NCI-H128 (cell line): ENCODE measurements around the gene ARSB.

Experiments
- DNase-seq: peaks from one replicate; lab custom pipeline; 2025; ENCODE audit not compliant: unreplicated experiment; lab: John Stamatoyannopoulos, UW

ARSB gene

DNA sequence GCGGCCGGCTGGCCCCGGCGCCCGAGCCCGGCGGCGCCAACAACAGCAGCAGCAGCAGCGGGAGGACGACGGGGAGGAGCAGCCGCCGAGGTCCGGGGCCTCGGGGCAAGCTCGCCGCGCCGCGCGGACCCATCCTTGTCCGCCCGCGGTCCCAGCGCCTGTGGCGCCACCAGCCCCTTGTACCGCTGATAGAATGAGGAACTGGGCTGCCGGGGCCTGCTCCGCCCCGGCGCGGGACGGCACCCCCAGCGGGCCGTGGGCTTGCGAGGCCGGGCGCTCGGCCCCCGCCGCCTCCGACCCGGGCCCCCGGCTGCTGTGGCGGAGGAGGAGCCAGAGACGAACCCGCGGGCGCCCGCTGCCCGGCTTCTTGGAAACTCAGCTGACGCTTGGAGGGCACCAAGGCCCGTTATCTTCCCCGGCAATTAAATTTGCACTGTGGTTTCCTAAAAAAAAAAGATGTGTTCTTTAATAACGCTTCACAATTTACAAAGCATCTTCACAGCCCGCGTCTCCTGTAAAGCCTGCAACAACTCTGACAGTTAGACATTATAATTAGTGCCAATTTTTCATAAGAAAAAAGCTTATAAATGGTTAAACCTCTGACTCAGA lies at the start of gene ARSB:
ARSB (minus strand) TSS at position 195 of the 609 bp plus-strand sequence; CDS start at position 133, 62 bp downstream.
- no peak for DNase-seq

DNA sequence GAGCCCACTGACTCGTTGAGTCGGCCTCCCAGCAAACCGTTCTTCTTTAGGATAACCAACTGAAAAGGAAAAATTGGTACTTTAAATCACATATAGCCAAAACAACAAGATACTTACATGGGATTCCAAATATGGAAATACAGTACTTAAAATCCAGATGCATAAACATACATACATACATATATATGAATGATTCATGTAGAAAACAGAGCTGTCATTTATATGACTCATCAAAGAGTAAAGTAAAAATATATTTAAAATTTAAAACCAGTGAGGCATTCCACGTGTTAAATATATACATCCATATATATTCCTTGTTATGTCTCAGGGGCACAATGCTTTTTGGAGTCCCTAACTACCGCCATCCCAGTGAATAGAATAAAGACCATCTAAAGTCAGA lies 47.7 kb upstream of the ARSB start:
- DNase-seq: no peak

DNA sequence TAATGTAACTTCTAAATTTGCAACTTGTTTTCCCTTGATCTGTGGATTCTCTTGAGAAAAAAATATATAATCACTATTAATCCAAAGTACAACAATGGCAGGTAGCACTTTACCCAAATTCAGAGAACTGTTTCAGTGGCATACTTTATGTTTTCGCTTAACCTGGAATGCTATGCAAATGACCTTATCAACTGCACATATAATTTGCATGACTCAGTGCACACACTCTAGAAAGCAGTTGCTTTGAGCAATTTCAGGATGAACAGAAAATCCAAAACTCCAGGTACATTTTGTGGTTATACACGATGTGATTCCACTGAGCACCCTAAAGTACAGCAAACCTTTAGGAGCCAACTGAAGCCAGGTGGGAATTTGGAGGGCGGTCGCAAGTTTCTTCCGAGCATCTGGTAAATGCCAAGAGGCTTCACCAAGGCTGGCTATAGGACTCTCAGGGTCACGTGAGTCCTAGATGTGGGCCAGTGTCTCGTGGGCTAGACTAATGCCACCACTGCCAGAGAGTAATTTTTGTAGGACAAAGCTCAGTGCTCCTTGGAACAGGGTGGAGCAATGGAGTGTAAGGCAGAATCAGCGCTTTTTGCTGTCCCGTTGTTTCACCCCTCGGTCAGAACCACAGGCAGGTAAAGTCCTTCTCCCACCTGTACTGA lies 47.1 kb upstream of the ARSB start:
- DNase-seq: no peak

DNA sequence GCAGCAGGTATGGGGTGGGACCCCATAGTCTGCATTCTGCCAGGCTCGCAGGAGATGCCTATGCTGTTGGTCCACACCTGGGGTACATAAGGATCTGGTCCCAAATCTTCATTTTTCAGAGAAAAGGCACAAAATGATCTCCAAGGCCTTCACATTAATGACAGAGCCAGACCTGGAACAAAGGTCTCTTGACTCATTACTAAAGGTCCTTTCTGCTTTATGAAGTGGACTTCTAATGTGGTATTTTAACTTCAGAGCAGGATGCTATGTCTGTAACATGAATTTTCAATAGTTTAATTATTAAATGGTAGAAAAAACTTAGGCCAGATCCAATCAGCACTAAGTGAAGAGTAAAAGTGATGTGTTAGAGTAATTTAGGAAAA lies 46.4 kb upstream of the ARSB start:
- no peak for DNase-seq

DNA sequence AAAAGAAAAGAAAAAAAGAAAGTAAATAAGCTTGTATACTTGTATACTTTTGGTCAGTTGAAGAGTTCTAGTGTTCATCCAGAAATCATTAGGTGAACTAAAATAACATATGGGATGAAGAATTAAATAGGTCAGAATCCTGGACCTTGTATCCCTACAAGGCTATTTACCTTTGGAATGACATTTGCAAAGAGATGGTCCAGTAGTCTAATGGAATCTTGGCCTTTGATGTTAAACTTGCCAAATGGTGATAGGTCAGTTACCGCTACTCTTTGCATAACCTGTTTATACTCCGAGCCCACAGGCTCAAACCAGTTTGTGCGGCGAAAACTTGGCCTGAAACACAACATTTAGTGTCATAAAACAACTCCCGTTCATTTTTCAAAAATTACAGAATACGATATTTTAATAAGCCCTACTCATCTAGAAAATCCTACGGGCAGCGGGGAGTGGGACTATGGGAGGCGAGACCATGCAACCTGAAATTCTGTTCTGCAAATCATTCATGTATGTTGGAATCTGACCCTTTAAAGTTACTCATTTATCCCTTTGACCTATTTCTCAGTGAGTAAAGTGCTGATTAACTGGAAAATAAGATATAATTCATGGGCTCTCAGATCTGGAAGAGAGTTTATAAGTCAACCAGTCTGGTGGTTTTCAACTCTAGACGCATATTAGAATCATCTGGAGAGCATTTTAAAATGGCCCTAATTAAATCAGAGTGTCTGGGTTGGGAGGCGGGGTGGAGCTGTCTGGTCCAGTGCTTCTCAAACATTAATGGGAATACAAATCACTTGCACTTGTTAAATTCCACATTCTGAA lies 45.8 kb upstream of the ARSB start:
- DNase-seq: no peak

DNA sequence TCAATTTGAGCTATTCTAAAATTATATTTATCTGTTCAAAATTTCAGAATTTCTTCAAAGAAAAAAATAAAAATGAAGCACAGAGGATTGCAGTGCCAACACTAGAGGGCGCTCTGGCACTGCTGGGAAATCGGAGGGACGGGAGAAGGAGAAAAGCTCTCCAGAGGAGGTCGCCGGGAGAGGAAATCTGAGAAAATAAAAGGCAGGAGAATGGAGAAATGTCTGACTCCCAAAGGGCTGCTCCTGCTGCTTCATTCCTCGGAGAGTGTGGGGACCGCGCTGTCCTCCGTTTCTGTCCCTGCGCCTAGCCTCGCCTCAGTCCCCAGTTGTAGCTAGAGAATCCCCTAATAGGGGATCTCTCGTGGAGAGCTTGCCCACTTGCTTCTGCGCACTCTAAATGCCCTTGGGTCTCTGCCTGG lies 40.0 kb upstream of the ARSB start:
- peak; percentile 28 for DNase-seq

DNA sequence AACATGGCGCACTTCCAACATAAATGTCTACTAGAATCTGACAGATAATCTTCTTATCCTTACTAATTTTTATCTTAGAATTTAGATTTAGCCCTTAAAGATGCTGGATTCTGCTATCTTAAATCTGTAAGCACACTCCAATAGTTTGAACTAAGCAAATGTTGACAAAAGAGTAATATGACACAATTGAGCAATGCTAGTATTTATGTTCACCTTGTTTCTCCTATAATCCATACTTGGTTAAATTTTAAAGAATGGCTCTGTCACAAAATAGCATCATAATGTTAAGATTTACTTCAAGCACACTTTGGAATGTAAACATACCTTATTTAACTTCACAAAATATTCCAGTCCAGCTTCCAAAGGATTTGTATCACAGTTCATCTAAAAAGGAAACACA lies 38.8 kb upstream of the ARSB start:
- no peak for DNase-seq

DNA sequence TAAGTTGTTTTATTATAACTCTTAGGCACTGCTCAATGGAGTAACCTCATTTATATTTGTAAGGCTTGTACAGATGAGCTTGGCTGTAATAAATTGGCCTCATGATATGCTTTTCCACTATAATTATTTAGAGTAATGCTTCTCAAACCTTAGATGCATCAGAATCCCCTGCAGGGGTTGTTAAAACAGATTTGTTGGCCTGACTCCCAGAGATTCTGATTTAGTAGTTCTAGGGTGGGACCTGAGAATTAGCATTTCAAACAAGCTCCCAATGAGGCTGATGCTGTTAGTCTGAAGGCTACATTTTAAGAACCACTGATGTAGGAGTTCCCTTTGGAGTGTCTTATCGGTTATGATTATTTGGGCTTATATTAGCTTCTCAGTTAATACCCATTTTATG lies 38.2 kb upstream of the ARSB start:
- no peak for DNase-seq

DNA sequence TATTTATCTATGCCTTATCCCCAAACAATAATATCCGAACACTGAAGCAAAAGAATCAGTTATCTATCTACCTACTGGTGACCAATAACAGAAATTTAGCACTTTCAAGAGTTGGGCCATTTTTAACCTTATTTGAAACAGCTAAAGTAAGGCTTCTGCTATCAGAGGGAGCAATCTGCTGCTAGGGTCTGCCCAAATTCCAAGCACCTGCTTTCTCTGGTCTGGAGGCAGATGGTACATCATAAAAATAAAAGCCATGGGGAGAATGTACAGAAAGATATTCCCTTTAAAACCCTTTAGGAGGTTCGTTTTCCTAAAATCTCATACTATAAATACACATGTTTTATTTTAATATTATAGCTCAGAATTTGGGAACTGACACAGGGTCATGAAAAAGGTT lies 37.7 kb upstream of the ARSB start:
- DNase-seq: no peak

DNA sequence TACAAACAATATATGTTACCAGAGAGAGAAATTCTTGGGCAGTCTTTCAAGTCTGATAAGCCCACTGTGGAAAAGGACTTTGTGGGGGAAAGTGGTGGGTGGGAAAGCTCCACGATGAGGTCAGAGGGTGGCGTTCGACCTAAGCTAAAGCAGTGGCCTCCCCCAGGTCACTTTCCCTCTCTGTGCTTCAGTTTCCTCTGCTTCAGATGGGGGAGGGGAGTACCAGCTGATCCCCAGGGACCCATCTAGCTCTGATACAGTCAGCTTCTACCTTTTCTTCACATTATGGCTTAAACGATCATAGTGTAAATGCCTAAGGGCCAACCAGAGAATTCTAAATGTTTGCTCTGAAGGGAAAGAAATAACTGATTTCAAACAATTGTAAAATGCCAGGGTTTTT lies 36.6 kb upstream of the ARSB start:
- no peak for DNase-seq

DNA sequence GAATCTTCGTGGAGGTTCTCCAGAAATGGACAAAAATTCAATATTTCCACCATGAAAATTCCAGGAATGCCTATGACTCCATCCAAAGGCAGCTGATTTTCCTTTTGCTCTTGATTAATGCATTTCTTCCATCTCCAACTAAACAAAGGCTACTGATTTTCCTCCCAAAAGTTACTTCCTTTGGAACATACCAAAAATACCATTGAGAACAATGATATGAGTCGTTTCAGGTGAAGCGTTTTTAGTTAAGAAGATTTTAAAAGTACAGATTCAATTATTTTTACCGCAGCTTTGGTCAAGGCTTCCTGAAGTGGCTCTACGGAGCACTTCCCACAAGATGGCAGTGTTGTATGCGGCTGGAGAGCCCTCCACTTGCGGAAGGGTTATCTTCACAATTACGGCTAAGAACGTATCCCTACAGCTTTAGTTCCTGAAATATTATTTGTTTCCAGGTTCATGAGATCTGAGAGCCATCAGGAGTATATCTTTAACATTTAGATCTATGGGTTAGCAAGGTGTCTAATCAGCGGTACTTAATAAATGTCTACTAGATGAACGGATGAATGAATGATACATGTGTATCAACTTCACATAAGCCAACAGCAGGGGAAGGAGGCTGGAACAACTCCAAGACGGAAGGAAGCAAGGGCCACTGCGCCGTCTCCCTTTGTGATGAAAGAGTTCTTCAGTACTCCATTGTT lies 35.9 kb upstream of the ARSB start:
- no peak for DNase-seq

DNA sequence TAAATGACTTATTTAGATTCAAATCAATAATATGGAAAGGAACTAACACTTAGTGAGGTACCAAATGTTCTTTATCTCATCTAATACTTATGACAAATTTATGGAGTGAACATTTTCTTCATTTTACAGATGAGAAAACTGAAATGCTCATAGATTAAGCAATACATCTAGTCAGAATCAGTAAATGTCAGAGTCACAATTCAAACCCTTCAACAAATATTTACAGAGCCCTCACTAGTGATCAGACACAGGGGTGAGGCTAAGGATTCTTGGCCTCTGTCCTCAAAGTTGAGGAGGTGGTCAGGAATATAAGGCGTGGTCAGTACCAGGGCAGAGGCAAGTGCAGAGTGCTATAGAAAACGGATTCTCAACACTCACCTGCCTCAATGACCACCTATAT lies 29.5 kb upstream of the ARSB start:
- DNase-seq: no peak

DNA sequence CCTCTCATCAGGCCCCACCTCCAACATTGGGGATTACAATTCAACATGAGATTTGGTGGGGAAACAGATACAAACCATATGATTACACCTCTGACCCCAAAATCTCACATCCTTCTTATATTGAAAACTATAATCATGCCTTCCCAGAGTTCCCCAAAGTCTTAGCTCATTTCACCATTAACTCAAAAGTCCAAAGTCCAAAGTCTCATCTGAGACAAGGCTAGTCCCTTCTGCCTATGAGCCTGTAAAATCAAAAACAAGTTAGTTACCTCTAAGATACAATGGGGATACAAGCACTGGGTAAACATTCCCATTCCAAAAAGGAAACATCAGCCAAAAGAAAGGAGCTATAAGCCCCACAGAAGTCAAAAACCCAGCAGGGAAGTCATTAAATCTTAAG lies 26.8 kb upstream of the ARSB start:
- DNase-seq: no peak

DNA sequence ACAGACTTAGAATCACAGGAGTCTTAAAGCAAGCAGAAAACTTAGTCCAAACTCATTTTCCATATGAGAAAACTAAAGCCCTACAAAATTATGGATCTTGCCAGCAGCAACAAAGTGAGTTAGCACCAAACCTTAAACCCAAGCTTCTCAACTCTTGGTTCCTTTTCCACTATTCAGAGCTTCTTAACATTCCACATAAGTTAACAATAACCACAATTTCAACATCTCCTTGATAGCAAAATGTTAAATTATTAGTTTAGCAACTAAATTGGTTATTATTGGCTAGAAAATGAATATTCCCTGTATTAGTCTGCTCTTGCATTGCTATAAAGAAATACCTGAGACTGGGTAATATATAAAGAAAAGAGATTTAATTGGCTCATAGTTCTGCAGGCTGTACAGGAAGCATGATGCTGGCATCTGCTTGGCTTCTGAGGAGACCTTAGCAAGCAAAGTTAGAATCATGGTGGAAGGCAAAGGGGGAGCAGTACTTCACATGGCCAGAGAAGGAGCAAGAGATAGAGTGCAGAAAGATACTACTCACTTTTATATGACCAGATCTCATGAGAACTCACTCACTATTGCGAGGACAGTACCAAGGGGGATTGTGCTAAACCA lies 26.2 kb upstream of the ARSB start:
- no peak for DNase-seq

DNA sequence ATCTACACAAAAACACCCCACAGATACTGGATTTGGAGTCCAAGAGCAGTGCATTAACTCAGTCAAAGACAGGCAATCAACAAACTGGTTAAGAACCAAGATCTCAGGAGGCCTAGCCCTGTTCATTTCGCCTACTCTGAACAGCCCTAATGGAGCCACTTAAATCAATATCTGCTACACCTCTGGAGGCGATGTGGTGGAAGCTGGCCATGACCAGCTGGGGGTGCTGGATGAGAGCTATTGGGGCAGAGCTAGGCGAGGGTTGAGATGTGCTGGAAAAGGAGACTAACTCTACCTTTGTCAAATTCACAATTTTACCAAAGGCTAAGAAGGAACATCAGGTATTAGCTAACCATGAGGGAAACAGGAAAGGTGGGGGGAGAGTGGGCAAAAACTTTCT lies 23.3 kb upstream of the ARSB start:
- no peak for DNase-seq

DNA sequence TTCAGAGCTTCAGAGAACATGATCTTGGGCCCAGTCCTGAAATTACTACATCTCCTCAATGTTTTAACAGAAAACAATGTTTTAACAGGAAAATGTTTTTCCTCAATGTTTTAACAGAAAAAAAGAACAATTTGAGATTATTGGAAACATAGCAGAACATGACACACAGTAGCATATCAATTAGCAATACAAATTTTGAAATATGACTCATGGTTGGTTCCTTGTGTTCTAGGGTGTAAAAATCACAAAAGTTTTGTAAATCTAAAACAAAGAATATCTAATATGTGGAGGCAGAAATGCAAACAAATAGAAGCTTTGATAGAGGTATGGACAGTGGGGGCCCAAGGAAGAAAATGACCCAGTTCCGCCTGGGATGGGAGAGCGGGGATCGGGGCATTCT lies 22.8 kb upstream of the ARSB start:
- no peak for DNase-seq

DNA sequence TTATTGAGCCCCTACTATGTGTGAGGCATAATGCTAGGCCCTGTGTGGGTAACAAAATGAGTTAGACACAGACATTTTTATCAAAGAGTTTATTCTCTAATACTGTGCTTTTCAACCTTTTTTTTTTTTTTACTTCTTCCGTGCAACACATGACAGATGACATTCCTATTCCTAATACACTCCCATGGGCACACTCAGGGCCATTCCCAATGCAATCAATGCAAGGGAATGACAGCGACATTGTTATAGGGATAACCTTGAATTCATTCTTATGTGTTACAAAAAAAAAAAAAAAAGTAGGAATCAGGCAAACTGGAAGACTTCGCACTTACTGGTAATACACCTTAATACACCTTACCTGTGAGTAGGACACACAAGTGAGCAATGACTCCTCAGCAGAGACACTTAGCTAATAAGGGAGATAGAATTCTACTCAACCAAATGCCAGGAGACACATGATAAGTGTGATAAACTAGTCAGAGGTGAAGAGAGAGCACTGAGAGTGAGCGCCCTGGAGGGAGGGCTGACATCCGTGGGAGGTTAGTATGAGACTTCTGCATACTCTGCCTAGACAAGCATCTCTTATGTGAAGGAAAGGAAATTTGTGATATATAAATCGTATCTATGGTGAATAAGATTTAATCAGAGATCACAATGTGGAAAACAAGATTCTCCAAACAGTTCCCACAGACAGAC lies 21.0 kb upstream of the ARSB start:
- DNase-seq: no peak

DNA sequence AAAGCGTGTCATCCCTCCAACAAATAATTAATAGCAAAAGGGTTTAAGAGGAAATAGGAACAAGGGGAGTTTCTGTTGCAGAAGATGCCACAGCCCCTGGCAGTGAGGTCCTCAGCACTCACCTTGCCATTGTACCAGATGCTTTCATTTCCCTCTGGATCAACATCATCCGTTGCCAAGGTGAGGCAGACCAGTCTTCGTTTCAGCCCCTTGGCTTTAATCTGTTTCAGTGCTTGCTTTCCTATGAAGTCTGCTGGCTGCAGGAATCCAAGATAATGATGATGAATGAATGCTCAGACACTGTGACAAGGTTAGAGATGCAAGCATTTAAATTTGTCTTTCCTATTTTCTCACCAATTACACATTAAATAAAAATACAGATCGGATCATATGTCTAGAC lies 20.0 kb upstream of the ARSB start:
- DNase-seq: no peak

DNA sequence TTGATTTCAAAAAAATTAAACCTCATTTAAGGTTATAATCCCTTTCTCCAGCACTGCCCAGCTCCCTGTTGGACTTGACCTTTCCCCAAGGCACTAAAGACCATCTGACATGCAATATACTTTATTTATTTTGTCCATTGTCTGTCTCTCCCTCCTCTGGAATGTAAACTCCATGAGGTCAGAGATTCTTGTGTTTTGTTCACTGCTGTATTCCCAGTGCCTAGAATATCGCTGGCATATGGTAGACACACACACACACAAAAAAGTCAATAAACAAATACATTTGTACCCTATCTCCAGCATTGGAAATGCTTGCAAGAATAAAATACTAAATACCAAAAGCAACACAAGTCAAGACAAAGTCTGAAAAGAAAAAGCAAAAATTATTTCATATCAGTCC lies 17.3 kb upstream of the ARSB start:
- DNase-seq: no peak

DNA sequence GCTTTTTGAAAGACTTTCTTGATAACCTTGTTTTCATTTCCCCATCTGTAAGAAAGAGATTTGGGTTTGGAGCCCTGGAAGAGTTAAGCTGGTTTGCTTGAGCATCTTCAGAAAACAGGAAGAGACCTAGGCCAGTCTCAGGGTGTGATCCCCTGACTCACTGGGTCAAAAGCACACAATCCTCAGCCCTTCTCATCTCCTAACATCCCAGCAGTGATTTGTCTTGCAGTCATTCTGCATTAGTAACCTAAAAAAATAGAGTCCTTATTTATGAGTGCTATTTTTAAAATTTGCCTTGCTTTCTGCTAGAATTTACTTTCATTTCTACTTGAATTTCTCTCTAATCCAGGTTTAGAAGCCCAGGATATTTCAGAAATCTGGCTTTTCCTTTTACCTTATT lies 16.4 kb upstream of the ARSB start:
- no peak for DNase-seq

DNA sequence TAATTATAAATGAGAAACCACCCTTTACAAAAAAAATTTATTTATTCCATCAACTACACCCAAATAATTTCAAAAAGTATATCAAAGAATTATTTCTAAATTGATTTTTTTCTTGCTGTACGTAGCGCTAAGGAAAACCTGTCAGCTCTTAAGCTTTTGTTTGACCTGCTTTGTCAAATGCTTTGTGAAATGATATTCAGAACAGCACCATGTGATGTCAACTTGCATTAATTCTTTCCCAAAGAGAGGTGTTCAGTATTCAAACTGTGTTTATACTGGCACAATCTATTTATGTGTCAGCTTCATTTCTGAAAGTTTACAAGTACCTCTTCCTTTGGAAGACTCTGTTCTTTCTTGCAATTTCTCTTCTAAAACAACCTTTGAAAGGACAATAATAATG lies 12.0 kb upstream of the ARSB start:
- DNase-seq: no peak
